ENCODE data around the gene RBSN. TPM values are rescaled to one million over a fixed set of nuclear protein-coding genes. Genes with fewer than 3 reads are reported as not detected.

Gene RBSN
- polyA plus RNA-seq, 1 experiment = 14.3 TPM

GRCh38 chr3:15038306-15038705 is 60.6 kb downstream of the RBSN start:
- ChIA-PET POLR2A (no interaction called here), CTCF (interaction anchor here (0.8 to 1.3 kb wide), 3 partner anchors 10 to 112 kb away, joined by 3 to 7 read pairs (median 5); no protein-coding TSS in a partner anchor)

GRCh38 chr3:15033103-15033502 is 65.8 kb downstream of the RBSN start:
- DNase-seq (ENCODE audit: low read depth, low spot score) = no peak
- ChIA-PET CTCF (no interaction called here), POLR2A (interaction anchor here (0.7 kb wide), 1 partner anchor 22 kb away, joined by 3 read pairs; no protein-coding TSS in a partner anchor)
- TF ChIP-seq CTCF (IDR thresholded peaks at IDR 0.05; ENCODE audit: low read depth, low read length) = no peak
- Histone ChIP-seq H3K9me3 (ENCODE audit: control insufficient read depth, insufficient read depth, low read length) (no peaks in the 10 kb centered on the region), H3K27me3 (ENCODE audit: control insufficient read depth, insufficient read depth, low read length) (no peaks in the 10 kb centered on the region), H3K4me3 (ENCODE audit: low read depth, low read length) (no peak overlapping the region), H3K27ac (ENCODE audit: low read depth, low read length) (no peak overlapping the region)

More at GRCh38 chr3:15038306-15038705, 60.6 kb downstream of the RBSN start:
- DNase-seq (ENCODE audit: low read depth, low spot score) = no peak
- Histone ChIP-seq H3K4me3 (ENCODE audit: low read depth, low read length) (no peak overlapping the region), H3K27me3 (ENCODE audit: control insufficient read depth, insufficient read depth, low read length) (no peaks in the 10 kb centered on the region), H3K27ac (ENCODE audit: low read depth, low read length) (no peak overlapping the region), H3K9me3 (ENCODE audit: control insufficient read depth, insufficient read depth, low read length) (no peaks in the 10 kb centered on the region)
- no peak for TF ChIP-seq CTCF (IDR thresholded peaks at IDR 0.05; ENCODE audit: low read depth, low read length)

- Histone ChIP-seq H3K27ac (ENCODE audit: low read depth, low read length) (no peak overlapping the region), H3K9me3 (ENCODE audit: control insufficient read depth, insufficient read depth, low read length) (no peaks in the 10 kb centered on the region), H3K4me3 (ENCODE audit: low read depth, low read length) (no peak overlapping the region), H3K27me3 (ENCODE audit: control insufficient read depth, insufficient read depth, low read length) (no peaks in the 10 kb centered on the region)
- ChIA-PET CTCF (no interaction called here), POLR2A (interaction anchor here (0.7 kb wide), 1 partner anchor 381 kb away, joined by 4 read pairs; the partner anchor contains the start of gene CCDC174)
- no peak for DNase-seq (ENCODE audit: low read depth, low spot score)
- TF ChIP-seq CTCF (IDR thresholded peaks at IDR 0.05; ENCODE audit: low read depth, low read length) = no peak
Observed at GRCh38 chr3:15032650-15033049, 66.3 kb downstream of the RBSN start.

- Histone ChIP-seq H3K9me3 (ENCODE audit: control insufficient read depth, insufficient read depth, low read length) (no peaks in the 10 kb centered on the region), H3K27me3 (ENCODE audit: control insufficient read depth, insufficient read depth, low read length) (no peaks in the 10 kb centered on the region), H3K27ac (ENCODE audit: low read depth, low read length) (no peak overlapping the region), H3K4me3 (ENCODE audit: low read depth, low read length) (no peak overlapping the region)
- DNase-seq (ENCODE audit: low read depth, low spot score) = no peak
- no peak for TF ChIP-seq CTCF (IDR thresholded peaks at IDR 0.05; ENCODE audit: low read depth, low read length)
- CTCF ChIA-PET = interaction anchor here (0.6 to 0.9 kb wide), 2 partner anchors 22 to 73 kb away, joined by 3 read pairs; no protein-coding TSS in a partner anchor
- POLR2A ChIA-PET = interaction anchor here (0.6 kb wide), 1 partner anchor 45 kb away, joined by 6 read pairs; no protein-coding TSS in a partner anchor
Observed at GRCh38 chr3:15029625-15030024, 69.3 kb downstream of the RBSN start.

GRCh38 chr3:15023719-15024118 is 75.2 kb downstream of the RBSN start:
- Histone ChIP-seq H3K27ac (ENCODE audit: low read depth, low read length) (no peak overlapping the region), H3K9me3 (ENCODE audit: control insufficient read depth, insufficient read depth, low read length) (no peaks in the 10 kb centered on the region), H3K27me3 (ENCODE audit: control insufficient read depth, insufficient read depth, low read length) (no peaks in the 10 kb centered on the region), H3K4me3 (ENCODE audit: low read depth, low read length) (no peak overlapping the region)
- POLR2A ChIA-PET = no interaction called here
- CTCF ChIA-PET = interaction anchor here (1.9 kb wide), 1 partner anchor 28 kb away, joined by 7 read pairs; no protein-coding TSS in a partner anchor
- DNase-seq (ENCODE audit: low read depth, low spot score) = no peak
- no peak for TF ChIP-seq CTCF (IDR thresholded peaks at IDR 0.05; ENCODE audit: low read depth, low read length)

Measured in AG04450 (cell line).